Hepatocyte (in vitro differentiated cells): ENCODE data around the gene LCT.

ENCODE experiments used
- EZH2 ChIP-seq: fragments of 200-600 bp; sonication (generic); IDR thresholded peaks from 2 replicates; pipeline ENCODE4 v1.6.1; 2016; ENCODE audit warnings: antibody characterized with exemption, mild to moderate bottlenecking, borderline replicate concordance
- EZH2phosphoT487 ChIP-seq: fragments of 200-600 bp; sonication (generic); IDR thresholded peaks from one replicate; pipeline ENCODE4 v1.6.1; 2018; ENCODE audit warnings: antibody characterized with exemption, mild to moderate bottlenecking, low read depth, moderate library complexity; ENCODE audit not compliant: unreplicated experiment, severe bottlenecking
- TF ChIP-seq, protein P1 (sequence below): fragments of 200-600 bp; sonication (generic); IDR thresholded peaks from 2 replicates; pipeline ENCODE4 v1.5.1; 2016; ENCODE audit warnings: antibody characterized with exemption, mild to moderate bottlenecking; ENCODE audit not compliant: poor library complexity

DNA sequence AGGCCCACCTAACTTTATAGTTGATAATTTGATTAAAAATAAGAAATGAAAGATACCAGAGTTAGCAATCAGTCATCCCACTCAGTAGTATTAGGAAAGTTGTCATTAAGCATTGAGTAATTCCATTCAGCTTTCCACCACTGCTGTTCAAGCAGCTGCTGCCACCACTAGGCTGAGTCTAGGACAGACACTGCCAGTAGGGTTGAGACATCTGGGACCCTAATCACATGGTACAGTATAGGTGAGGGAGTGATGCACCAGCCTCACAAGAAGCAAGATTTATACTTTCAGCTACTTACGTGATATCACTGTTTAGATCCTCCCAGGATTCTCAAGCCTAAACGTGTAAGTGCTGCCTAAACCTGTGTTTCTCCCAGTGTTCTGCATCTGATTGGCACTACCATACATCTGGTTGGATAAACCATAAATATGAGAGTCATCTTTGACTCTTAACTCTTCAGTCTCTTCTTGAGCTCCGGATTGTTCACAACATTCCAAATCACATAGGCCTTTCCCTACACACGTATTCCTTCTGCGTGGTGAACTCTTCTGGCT lies 92.1 kb downstream of the LCT start:
- TF ChIP-seq, protein P1, sequence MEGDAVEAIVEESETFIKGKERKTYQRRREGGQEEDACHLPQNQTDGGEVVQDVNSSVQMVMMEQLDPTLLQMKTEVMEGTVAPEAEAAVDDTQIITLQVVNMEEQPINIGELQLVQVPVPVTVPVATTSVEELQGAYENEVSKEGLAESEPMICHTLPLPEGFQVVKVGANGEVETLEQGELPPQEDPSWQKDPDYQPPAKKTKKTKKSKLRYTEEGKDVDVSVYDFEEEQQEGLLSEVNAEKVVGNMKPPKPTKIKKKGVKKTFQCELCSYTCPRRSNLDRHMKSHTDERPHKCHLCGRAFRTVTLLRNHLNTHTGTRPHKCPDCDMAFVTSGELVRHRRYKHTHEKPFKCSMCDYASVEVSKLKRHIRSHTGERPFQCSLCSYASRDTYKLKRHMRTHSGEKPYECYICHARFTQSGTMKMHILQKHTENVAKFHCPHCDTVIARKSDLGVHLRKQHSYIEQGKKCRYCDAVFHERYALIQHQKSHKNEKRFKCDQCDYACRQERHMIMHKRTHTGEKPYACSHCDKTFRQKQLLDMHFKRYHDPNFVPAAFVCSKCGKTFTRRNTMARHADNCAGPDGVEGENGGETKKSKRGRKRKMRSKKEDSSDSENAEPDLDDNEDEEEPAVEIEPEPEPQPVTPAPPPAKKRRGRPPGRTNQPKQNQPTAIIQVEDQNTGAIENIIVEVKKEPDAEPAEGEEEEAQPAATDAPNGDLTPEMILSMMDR: peak; percentile 18
- TF ChIP-seq EZH2phosphoT487: no peak
- no peak for TF ChIP-seq EZH2
